Stimulated activated CD8-positive, alpha-beta memory T cell treated with anti-CD3 and anti-CD28 coated beads, Interleukin-15, amount 100 ng/mL, for 24 hours (primary cell): ENCODE results near the gene NFIX.

ENCODE experiments used
- DNase-seq: peaks from one replicate; pipeline ENCODE4 v3.0.0-alpha.2; 2020; ENCODE audit warnings: low read depth

NFIX gene

GRCh38 chr19:13010038-13010991 lies 15.0 kb downstream of the NFIX start:
- DNase-seq, result no peak

- DNase-seq, result no peak
Measured at GRCh38 chr19:13010992-13011652, 15.8 kb downstream of the NFIX start.

- no peak for DNase-seq
Measured at GRCh38 chr19:13011653-13012389, 16.5 kb downstream of the NFIX start.

- no peak for DNase-seq
Measured at GRCh38 chr19:13012390-13012689, 17.1 kb downstream of the NFIX start.

GRCh38 chr19:13012690-13013608 lies 17.7 kb downstream of the NFIX start:
- no peak for DNase-seq

GRCh38 chr19:13013649-13014048 lies 18.4 kb downstream of the NFIX start:
- DNase-seq, result no peak

GRCh38 chr19:13014101-13014920 lies 19.0 kb downstream of the NFIX start:
- no peak for DNase-seq

- no peak for DNase-seq
Measured at GRCh38 chr19:13014921-13015280, 19.6 kb downstream of the NFIX start.

GRCh38 chr19:13015361-13016223 lies 20.3 kb downstream of the NFIX start:
- DNase-seq, result no peak

GRCh38 chr19:13016245-13016627 lies 21.0 kb downstream of the NFIX start:
- no peak for DNase-seq

GRCh38 chr19:13016628-13017305 lies 21.5 kb downstream of the NFIX start:
- no peak for DNase-seq

- DNase-seq, result no peak
Measured at GRCh38 chr19:13017306-13018034, 22.2 kb downstream of the NFIX start.

- DNase-seq, result no peak
Measured at GRCh38 chr19:13018035-13018914, 23.0 kb downstream of the NFIX start.

GRCh38 chr19:13019332-13019731 lies 24.1 kb downstream of the NFIX start:
- DNase-seq, result no peak

- no peak for DNase-seq
Measured at GRCh38 chr19:13020002-13020414, 24.7 kb downstream of the NFIX start.

GRCh38 chr19:13022111-13022858 lies 27.0 kb downstream of the NFIX start:
- DNase-seq, result no peak
